OCI-LY3 (cell line): ENCODE measurements around the gene NPFF.

Experiments used
- H2AFZ ChIP-seq: fragments of 200-600, 300-600 bp; shearing (Covaris generic); 2 replicates; pipeline ENCODE4 v1.6.0; 2014; ENCODE audit warnings: antibody characterized with exemption, low read depth, low read length
- H3K27ac ChIP-seq: fragments of 200-600, 300-600 bp; sonication (generic); 2 replicates; pipeline ENCODE4 v1.5.1; 2014; ENCODE audit warnings: mild to moderate bottlenecking, low read length, moderate library complexity, mixed read lengths
- H3K27me3 ChIP-seq: fragments of 200-600, 300-600 bp; sonication (generic); 2 replicates; pipeline ENCODE4 v1.6.1; 2014; ENCODE audit warnings: low read depth, low read length, mixed read lengths
- H3K36me3 ChIP-seq: fragments of 200-600, 300-600 bp; sonication (generic); replicated peaks from 2 replicates; pipeline ENCODE3; 2014; ENCODE audit warnings: low read depth, low read length, mixed read lengths
- H3K4me1 ChIP-seq: fragments of 300-600, 200-600 bp; sonication (generic); 2 replicates; pipeline ENCODE4 v1.6.1; 2014; ENCODE audit warnings: low read length, mixed read lengths
- H3K4me2 ChIP-seq: fragments of 200-600, 300-600 bp; sonication (generic); 2 replicates; pipeline ENCODE4 v1.6.1; 2014; ENCODE audit warnings: low read length, mixed read lengths
- H3K4me3 ChIP-seq: fragments of 300-600, 200-600 bp; sonication (generic); 2 replicates; pipeline ENCODE4 v1.5.1; 2014; ENCODE audit warnings: antibody characterized with exemption, mild to moderate bottlenecking, low read length, moderate library complexity
- H3K79me2 ChIP-seq: fragments of 300-600, 200-600 bp; shearing (Covaris generic); 2 replicates; pipeline ENCODE4 v1.6.1; 2014; ENCODE audit warnings: mild to moderate bottlenecking, low read length, mixed read lengths
- H3K9ac ChIP-seq: fragments of 300-600, 200-600 bp; shearing (Covaris generic); 2 replicates; pipeline ENCODE4 v1.6.0; 2014; ENCODE audit warnings: mild to moderate bottlenecking, low read length, moderate library complexity
- H3K9me3 ChIP-seq: fragments of 200-600, 300-600 bp; shearing (Covaris generic); 2 replicates; pipeline ENCODE4 v1.6.1; 2014; ENCODE audit warnings: low read length, mixed read lengths; ENCODE audit not compliant: insufficient read depth
- H4K20me1 ChIP-seq: fragments of 200-600, 300-600 bp; sonication (generic); 2 replicates; pipeline ENCODE4 v1.6.1; 2016; ENCODE audit warnings: low read length, mixed read lengths; ENCODE audit not compliant: insufficient read depth
- CTCF ChIP-seq: fragments of 200-600, 300-600 bp; sonication (generic); IDR thresholded peaks from 2 replicates; pipeline ENCODE4 v1.5.1; 2014; ENCODE audit warnings: antibody characterized with exemption, low read length, low read depth
- EZH2phosphoT487 ChIP-seq: fragments of 200-600 bp; shearing (Covaris generic); IDR thresholded peaks from 2 replicates; pipeline ENCODE4 v1.6.1; 2018; ENCODE audit warnings: antibody characterized with exemption, mixed run types, low read depth

The NPFF gene

GRCh38 chr12:53533471-53533870, 26.2 kb upstream of the NPFF start:
- Histone ChIP-seq H3K79me2 (no peaks in the 10 kb centered on the region), H3K27me3 (no peaks in the 10 kb centered on the region), H3K4me1 (no peaks in the 10 kb centered on the region), H3K4me2 (no peak overlapping the region), H3K27ac (no peak overlapping the region), H3K9me3 (no peaks in the 10 kb centered on the region), H3K9ac (no peak overlapping the region), H3K36me3 (peaks cover 14% of the 10 kb centered on the region), H4K20me1 (no peaks in the 10 kb centered on the region), H3K4me3 (no peak overlapping the region), H2AFZ (no peak overlapping the region)
- TF ChIP-seq CTCF (no peak), EZH2phosphoT487 (no peak)

GRCh38 chr12:53532524-53533445, 25.5 kb upstream of the NPFF start:
- Histone ChIP-seq H3K36me3 (peaks cover 14% of the 10 kb centered on the region), H3K79me2 (no peaks in the 10 kb centered on the region), H3K27ac (no peak overlapping the region), H3K4me2 (no peak overlapping the region), H3K9ac (no peak overlapping the region), H4K20me1 (no peaks in the 10 kb centered on the region), H2AFZ (no peak overlapping the region), H3K4me3 (no peak overlapping the region), H3K9me3 (no peaks in the 10 kb centered on the region), H3K27me3 (no peaks in the 10 kb centered on the region), H3K4me1 (no peaks in the 10 kb centered on the region)
- TF ChIP-seq EZH2phosphoT487 (no peak), CTCF (no peak)

GRCh38 chr12:53532021-53532420, 24.7 kb upstream of the NPFF start:
- Histone ChIP-seq H4K20me1 (no peaks in the 10 kb centered on the region), H3K4me3 (no peak overlapping the region), H3K4me2 (no peak overlapping the region), H3K4me1 (no peaks in the 10 kb centered on the region), H2AFZ (no peak overlapping the region), H3K36me3 (peaks cover 14% of the 10 kb centered on the region), H3K79me2 (no peaks in the 10 kb centered on the region), H3K9ac (no peak overlapping the region), H3K9me3 (no peaks in the 10 kb centered on the region), H3K27me3 (no peaks in the 10 kb centered on the region), H3K27ac (no peak overlapping the region)
- TF ChIP-seq EZH2phosphoT487, result no peak
- no peak for TF ChIP-seq CTCF

- Histone ChIP-seq H2AFZ (no peak overlapping the region), H3K27ac (no peak overlapping the region), H3K9ac (no peak overlapping the region), H3K4me2 (no peak overlapping the region), H3K4me1 (no peaks in the 10 kb centered on the region), H3K36me3 (peaks cover 14% of the 10 kb centered on the region), H3K9me3 (no peaks in the 10 kb centered on the region), H3K4me3 (no peak overlapping the region), H4K20me1 (no peaks in the 10 kb centered on the region), H3K79me2 (no peaks in the 10 kb centered on the region), H3K27me3 (no peaks in the 10 kb centered on the region)
- no peak for TF ChIP-seq EZH2phosphoT487
- no peak for TF ChIP-seq CTCF
Observed at GRCh38 chr12:53530920-53531319, 23.6 kb upstream of the NPFF start.
